ENCODE data around the gene FASTKD3. TPM values are rescaled to one million over a fixed set of nuclear protein-coding genes. Genes with fewer than 3 reads are reported as not detected.
"Not testable (repeated sequence)": the region's sequence is repeated elsewhere in the genome, so short reads cannot be mapped to it uniquely, and the experiment has no call there.

FASTKD3 gene
- polyA plus RNA-seq (2013, experiment 1 of 2; ENCODE audit: insufficient read length), result 9.4 TPM
- 5.1 TPM for polyA plus RNA-seq (2013, experiment 2 of 2; ENCODE audit: insufficient read length)

- DNase-seq, result peak; percentile 94
Measured at GRCh38 chr5:7868773-7869473, at the start of gene FASTKD3, which contains the start of gene MTRR. Gene FASTKD3, minus strand, starts transcription at chr5:7869031. Its CDS starts 948 bp downstream, at chr5:7868083. Gene MTRR, plus strand, starts transcription at chr5:7869148. Its CDS starts 1,647 bp downstream, at chr5:7870795.

- DNase-seq, result no peak
Measured at GRCh38 chr5:7917130-7918123, 48.6 kb upstream of the FASTKD3 start.

- DNase-seq, result no peak
Measured at GRCh38 chr5:7916171-7916804, 47.5 kb upstream of the FASTKD3 start.

GRCh38 chr5:7911429-7911771 is 42.6 kb upstream of the FASTKD3 start:
- not testable (repeated sequence) for DNase-seq

- DNase-seq, result no peak
Measured at GRCh38 chr5:7910738-7911428, 42.1 kb upstream of the FASTKD3 start.

GRCh38 chr5:7908317-7908716 is 39.5 kb upstream of the FASTKD3 start:
- no peak for DNase-seq

- DNase-seq, result no peak
Measured at GRCh38 chr5:7907612-7908011, 38.8 kb upstream of the FASTKD3 start.

GRCh38 chr5:7904170-7904569 is 35.3 kb upstream of the FASTKD3 start:
- DNase-seq, result peak; percentile 89

GRCh38 chr5:7902666-7903625 is 34.1 kb upstream of the FASTKD3 start:
- DNase-seq, result no peak

GRCh38 chr5:7902201-7902600 is 33.4 kb upstream of the FASTKD3 start:
- peak; percentile 18 for DNase-seq

- DNase-seq, result peak; percentile 58
Measured at GRCh38 chr5:7897014-7897600, 28.3 kb upstream of the FASTKD3 start.

GRCh38 chr5:7894860-7895259 is 26.0 kb upstream of the FASTKD3 start:
- DNase-seq, result no peak

GRCh38 chr5:7894439-7894838 is 25.6 kb upstream of the FASTKD3 start:
- no peak for DNase-seq

- no peak for DNase-seq
Measured at GRCh38 chr5:7888901-7889300, 20.1 kb upstream of the FASTKD3 start.

GRCh38 chr5:7886849-7887475 is 18.1 kb upstream of the FASTKD3 start:
- DNase-seq, result peak; percentile 68

GRCh38 chr5:7884491-7885267 is 15.8 kb upstream of the FASTKD3 start:
- DNase-seq, result no peak

- no peak for DNase-seq
Measured at GRCh38 chr5:7882926-7883325, 14.1 kb upstream of the FASTKD3 start.

- DNase-seq, result no peak
Measured at GRCh38 chr5:7881816-7882215, 13.0 kb upstream of the FASTKD3 start.

GRCh38 chr5:7881091-7881490 is 12.3 kb upstream of the FASTKD3 start:
- DNase-seq, result no peak

Measured in fibroblast of skin of back (primary cell).